GM21447 (cell line): ENCODE results near the gene HTRA2.

Source experiments
- ATAC-seq: cut with Tn5 transposase; IDR thresholded peaks from one replicate; pipeline ENCODE4 v1.9.1; 2021; ENCODE audit not compliant: unreplicated experiment

Gene HTRA2

DNA sequence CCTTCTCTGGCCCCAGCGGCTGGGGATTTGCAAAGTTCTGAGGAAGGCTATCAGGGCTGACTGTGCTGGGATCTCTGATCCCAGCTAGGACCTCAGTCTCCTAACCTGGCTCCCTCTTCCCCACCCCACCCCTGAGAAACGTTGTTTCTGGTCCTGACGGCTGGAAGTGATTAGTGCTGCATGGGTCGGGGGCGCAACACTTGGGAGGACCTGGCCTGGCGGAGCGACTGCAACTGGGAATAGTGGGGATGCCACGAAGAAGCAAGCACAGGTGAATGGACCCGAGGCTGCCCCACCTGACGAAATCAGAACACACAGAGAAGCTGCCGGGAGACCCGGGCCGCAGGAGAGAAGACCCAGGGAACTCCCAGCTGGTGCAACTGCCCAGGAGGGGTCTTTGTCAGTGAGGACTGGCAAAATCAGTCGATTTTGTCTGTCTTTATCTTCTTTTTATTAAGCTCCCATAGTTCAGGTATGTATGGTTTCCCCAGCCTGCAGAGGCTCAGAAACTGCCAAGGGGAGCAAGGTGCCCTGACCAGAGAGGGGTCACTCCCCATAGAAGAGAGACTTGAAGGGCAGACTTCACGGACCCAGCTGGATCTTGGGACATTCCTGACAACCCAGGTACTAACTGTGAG is 29.7 kb upstream of the HTRA2 start:
- ATAC-seq: no peak

- ATAC-seq: no peak
Measured at GRCh38 chr2:74500578-74500946, 29.2 kb upstream of the HTRA2 start.

- no peak for ATAC-seq
Measured at GRCh38 chr2:74501335-74502071, 28.2 kb upstream of the HTRA2 start.

DNA sequence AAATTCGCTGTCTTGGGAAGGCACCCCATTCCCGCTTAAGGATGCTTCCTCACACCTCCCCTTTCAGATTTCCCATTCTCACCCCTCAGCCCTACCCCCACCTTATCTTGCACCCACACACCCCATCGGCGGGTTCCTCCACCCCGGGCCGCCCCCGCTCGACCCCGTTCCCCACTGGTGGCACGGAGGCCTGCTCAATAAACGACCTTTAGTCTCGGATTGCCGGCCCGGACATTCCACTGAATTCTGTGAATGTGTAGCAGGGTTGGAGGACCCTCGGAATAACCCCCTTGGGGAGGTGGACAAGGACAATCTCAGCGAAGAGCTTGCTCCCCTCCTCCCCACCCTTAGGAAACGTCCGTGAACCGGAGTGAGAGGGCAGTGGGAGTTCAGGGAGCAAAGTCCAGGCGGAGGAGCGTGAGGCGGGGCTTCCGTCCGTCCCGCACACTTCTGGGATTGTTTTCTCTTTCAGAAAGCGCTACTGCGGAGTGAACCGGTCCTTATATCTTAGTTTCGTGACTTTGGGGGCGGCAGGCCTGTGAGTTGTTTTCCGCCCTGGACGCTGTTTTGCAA is 27.5 kb upstream of the HTRA2 start:
- ATAC-seq: no peak

- ATAC-seq: peak; percentile 26
Measured at GRCh38 chr2:74502720-74503505, 26.8 kb upstream of the HTRA2 start.

- no peak for ATAC-seq
Measured at GRCh38 chr2:74503506-74504475, 25.9 kb upstream of the HTRA2 start.

GRCh38 chr2:74504591-74504990 is 25.1 kb upstream of the HTRA2 start:
- ATAC-seq: no peak

DNA sequence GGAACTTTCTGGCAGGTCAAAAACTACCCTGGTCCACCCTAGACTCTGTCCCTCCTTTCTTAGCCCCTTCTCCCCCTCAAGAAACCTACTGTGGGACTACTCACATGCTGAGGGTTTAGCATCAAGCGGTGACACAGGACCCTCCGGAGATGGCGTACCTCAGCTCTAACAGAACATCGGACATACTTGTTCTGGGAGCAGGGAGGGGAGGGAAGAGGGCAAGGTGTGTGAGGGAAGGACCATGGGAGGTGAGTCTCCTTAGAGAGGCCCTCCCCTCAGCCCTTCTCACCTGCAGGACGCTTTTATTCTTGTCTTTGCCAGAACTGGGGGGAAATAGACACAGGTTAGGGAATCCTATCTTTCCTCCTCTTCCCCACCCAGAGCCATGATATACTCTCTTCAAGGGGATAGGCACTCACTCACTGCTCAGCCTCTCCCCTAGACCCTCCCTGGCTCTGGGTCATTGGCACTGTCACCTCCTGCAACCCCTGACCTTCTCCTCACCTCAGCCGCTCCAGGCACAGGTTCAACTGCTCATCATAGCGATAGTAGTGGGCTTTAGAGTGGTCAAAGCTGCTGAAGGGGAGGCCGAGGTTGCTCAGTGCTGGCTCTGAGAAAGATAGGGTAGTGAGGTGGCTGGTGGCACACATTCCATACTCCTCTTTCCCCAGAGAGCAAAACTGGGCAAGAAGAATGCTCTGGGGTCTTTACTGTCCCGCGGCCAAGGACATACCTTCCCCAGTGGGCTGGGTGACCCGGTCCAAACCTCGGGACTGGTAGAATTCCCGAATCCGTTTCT is 24.1 kb upstream of the HTRA2 start:
- ATAC-seq: no peak

- ATAC-seq: peak; percentile 91
Measured at GRCh38 chr2:74507145-74507925, 22.4 kb upstream of the HTRA2 start, which contains the start of gene PCGF1. PCGF1 (minus strand) TSS chr2:74507695; CDS start chr2:74507668, 27 bp downstream.

DNA sequence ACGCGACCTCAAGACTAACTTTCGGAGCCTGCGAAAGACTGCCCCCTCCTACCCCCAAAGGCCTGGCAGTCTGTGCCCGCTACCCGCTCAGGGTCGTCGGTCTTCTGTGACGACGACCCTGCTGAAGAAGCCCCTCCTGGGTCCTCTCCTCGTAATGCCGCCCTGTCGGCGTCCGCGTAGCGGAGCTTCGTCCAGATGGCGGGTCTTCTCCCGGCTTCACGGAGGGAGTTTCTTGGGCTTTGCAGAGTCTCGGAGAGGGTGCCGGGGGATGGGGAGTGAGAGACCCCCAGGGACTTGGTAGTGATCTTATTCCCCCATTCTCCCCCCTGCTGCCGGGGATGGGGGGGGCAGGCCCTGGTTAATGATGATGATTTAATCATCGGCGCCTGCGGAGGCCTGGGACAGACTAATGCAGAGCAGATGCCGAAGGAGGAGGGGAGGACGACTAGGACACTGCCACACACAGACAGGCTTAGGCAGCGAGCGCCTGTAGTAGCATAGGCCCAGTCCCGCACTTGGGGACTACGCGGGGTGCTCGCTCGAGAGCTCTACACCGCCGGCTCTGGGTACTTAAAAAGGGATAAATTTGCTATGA is 21.7 kb upstream of the HTRA2 start:
- no peak for ATAC-seq

DNA sequence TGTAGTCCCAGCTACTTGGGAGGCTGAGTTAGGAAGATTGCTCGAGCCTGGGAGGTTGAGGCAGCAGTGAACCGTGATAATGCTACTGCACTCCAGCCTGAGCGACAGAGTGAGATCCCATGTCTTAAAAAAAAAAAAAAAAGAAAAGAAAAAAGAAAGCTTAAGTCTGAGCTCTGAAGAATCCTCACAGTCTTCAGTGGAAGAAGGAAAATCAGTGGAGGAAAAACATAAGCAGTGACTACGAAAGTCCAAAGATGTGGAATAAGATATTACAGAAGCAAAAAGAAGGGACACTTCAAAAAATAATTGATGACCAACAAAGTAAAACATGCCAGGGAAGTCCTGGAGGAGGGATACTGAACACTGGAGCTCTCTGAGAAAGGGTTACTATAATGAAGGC is 19.5 kb upstream of the HTRA2 start:
- ATAC-seq: no peak

DNA sequence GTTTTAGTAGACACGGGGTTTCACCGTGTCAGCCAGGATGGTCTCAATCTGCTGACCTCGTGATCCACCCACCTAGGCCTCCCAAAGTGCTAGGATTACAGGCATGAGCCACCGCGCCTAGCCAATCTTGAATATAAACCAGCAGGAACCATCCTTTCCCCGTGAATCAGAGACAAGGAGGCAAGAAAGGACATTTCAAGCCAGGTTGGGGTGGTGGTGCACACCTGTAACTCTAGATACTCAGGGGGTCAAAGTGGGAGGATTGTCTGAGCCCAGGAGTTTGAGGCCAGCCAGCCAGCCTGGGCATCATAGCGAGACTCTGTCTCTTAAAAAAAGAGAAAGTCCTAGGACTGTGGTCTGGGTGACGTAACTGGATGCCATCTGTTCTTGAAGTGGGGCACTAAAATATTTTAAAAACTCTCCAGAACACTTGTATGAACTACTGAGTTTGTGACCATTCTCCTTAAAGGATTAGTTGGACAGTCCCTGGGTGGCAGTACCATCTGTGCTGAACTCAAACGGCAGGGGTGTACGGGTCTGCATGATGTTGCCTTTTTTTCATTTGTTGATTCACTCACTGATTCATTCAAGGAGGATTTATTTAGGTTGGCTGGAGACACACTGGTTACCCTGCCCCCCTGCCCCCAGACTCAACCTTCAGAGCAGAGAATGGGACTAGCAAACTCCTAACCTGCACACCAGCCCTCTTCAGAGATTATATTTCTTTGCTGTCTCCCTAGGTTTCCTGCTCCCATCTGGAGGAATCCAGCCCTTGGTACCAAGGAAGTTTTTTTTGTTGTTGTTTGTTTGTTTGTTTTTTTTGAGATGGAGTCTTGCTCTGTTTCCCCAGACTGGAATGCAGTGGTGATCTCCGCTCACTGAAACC is 18.4 kb upstream of the HTRA2 start:
- ATAC-seq: no peak

DNA sequence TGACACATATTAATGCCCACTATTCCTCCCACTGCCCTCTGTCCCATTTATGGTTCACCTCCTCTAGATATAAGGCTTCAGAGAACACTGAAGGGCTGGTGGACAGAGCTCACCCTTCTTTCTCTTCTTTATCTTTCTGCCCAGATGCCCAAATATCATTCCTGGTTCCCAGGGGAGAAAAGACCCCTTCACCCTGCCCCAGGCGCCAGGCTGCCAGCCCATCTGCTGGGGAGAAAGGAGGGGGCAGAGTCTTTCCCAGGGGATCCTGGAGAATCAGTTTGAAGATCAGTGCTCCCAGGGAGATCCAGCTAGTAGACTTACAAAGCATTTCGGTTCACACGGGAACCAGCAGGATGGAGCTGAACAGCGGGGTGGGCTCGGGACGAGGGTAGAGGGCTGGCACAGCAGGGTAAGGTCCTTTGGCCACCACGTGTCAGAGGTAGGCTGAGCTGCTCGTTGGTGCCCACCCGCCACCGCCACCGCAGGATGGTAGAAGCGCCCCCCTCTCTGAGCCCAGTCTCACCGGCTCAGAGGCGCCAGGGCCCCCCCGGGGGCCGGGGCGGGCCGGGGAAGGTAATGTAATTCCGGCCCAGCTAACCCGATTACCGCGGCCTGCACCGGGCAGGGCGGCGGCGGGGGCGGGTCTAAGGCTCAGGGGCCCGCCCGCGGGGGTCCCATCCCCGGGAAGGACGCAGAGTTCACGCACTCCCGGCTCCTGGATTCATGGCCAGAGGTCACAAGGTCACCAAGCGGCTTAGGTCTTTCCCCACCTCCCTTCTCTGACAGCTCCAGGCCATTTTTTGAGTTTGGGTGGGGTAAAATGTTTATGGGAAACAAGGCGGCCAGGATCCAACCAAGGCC is 16.8 kb upstream of the HTRA2 start:
- ATAC-seq: no peak

DNA sequence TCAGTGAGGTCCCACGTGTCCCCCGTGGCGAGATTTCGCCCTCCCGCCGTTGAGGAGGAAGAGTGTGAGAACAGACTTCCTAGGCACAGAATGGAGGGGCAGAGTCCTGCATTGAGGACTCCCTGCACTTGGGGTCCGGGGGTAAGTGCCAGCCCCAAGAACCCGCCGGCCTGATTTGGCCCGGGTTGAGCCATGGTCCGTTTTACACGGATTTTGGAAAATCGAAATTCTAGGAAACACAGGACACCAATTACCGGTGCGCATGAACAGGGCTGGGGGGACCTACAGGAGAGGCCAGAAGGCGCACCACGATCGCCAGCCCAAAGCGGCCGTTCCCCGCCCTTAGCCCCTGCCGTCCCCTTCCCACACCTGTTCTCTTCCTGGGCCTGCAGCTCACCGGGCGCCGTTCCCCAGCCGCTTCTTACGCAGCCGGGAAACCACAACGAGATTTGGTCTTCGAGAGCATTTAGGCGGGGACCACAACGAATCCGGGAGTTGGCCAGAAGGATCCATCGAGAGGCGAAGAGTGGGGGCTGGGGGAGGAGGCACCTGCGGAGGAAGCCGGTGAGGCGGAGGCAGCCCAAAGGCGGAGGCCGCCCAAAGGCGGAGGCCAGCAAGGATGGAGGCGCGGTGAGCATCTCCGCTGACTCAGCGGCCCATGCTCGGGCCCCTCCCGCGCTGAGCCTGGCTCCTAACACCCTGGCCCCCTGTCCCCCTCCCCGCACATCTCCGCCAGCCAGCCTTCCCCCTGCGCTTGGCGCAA is 15.9 kb upstream of the HTRA2 start:
- ATAC-seq: no peak

- ATAC-seq: no peak
Measured at GRCh38 chr2:74514368-74515270, 15.1 kb upstream of the HTRA2 start, which contains the start of gene TLX2. TLX2 (plus strand) TSS chr2:74514450; CDS start chr2:74514807, 357 bp downstream.
